Activated CD8-positive, alpha-beta T cell treated with anti-CD3 and anti-CD28 coated beads for 36 hours (primary cell): Measurements from ENCODE around the gene GPR4. TPM values are rescaled to one million over a fixed set of nuclear protein-coding genes. Genes with fewer than 3 reads are reported as not detected.
A peak's percentile ranks its signal among the peaks of the same experiment; 100 is the strongest.

Source experiments
- ATAC-seq: fragments of 200-7000 bp; cut with Tn5 transposase; one replicate; pipeline ENCODE4 v1.10.0; 2021; ENCODE audit warnings: mild to moderate bottlenecking, moderate library complexity
- CTCF ChIA-PET: fragments of 350-600 bp; sonication (Branson Sonifier 250); formaldehyde crosslinking; loops from one replicate; lab custom pipeline; 2021; ENCODE audit warnings: antibody characterized with exemption; lab: Charles Lee
- POLR2A ChIA-PET: fragments of 350-600 bp; sonication (Branson Sonifier 250); formaldehyde crosslinking; loops from one replicate; lab custom pipeline; 2021; ENCODE audit warnings: antibody characterized with exemption; lab: Charles Lee
- DNase-seq: peaks from one replicate; pipeline ENCODE4 v3.0.0-alpha.2; 2020
- H3K27ac Mint-ChIP-seq: one replicate; pipeline ENCODE4 v1.8.0; 2021; ENCODE audit warnings: mild to moderate bottlenecking, mixed read lengths
- H3K27me3 Mint-ChIP-seq: one replicate; pipeline ENCODE4 v1.8.0; 2021; ENCODE audit warnings: mixed read lengths
- H3K36me3 Mint-ChIP-seq: one replicate; pipeline ENCODE4 v1.8.0; 2021; ENCODE audit warnings: low read depth, mixed read lengths
- H3K4me1 Mint-ChIP-seq: one replicate; pipeline ENCODE4 v1.8.0; 2021; ENCODE audit warnings: low read depth, mixed read lengths
- H3K4me3 Mint-ChIP-seq: one replicate; pipeline ENCODE4 v1.8.0; 2021; ENCODE audit warnings: mild to moderate bottlenecking, moderate library complexity, mixed read lengths
- H3K9me3 Mint-ChIP-seq: one replicate; pipeline ENCODE4 v1.8.0; 2021; ENCODE audit warnings: mixed read lengths
- CTCF ChIP-seq: fragments of 200-600 bp; IDR thresholded peaks from one replicate; pipeline ENCODE4 v1.8.0; 2022; ENCODE audit warnings: antibody characterized with exemption, mild to moderate bottlenecking
- intact Hi-C: fragments of 100-400 bp; cut with micrococcal nuclease; formaldehyde crosslinking; loops from one replicate; pipeline ENCODE4 v1.10.0; 2022
- total RNA-seq, 2 experiments: library from RNA; stranded (reverse); gene quantifications; one replicate each; pipeline ENCODE4 v1.2.3, GENCODE V29; 2021

GPR4 gene
- total RNA-seq, 2 experiments from 2014 or later = not detected

- DNase-seq (peak; percentile 47), ATAC-seq (peak; percentile 69)
- TF ChIP-seq CTCF = peak; percentile 97
- intact Hi-C loops = no loop called here
- Mint-ChIP-seq H3K36me3 (peaks cover 28% of the 10 kb centered on the region), H3K27ac (peak overlapping the region; percentile 85), H3K9me3 (peaks cover 7% of the 10 kb centered on the region), H3K4me3 (no peak overlapping the region), H3K27me3 (peaks cover 9% of the 10 kb centered on the region), H3K4me1 (peaks cover 17% of the 10 kb centered on the region)
- CTCF ChIA-PET = interaction anchor here (0.6 to 4.4 kb wide), 5 partner anchors 9 to 168 kb away, joined by 3 to 22 read pairs (median 4); partner anchors contain the start of gene EML2
- POLR2A ChIA-PET = interaction anchor here (0.7 to 1.5 kb wide), 2 partner anchors 22 to 35 kb away, joined by 3 to 4 read pairs; partner anchors contain the start of gene OPA3
These were observed 5.3 kb upstream of the GPR4 start for GRCh38 chr19:45607071-45608029.

GRCh38 chr19:45601115-45601514, 897 bp downstream of the GPR4 start:
- DNase-seq (no peak), ATAC-seq (no peak)
- POLR2A ChIA-PET = interaction anchor here (0.5 to 1.0 kb wide), 3 partner anchors 16 to 248 kb away, joined by 3 read pairs; no protein-coding TSS in a partner anchor
- Mint-ChIP-seq H3K4me1 (peaks cover 24% of the 10 kb centered on the region), H3K9me3 (no peaks in the 10 kb centered on the region), H3K36me3 (no peaks in the 10 kb centered on the region), H3K27me3 (peaks cover 64% of the 10 kb centered on the region), H3K4me3 (no peak overlapping the region), H3K27ac (no peak overlapping the region)
- intact Hi-C loops = no loop called here
- no peak for TF ChIP-seq CTCF
- CTCF ChIA-PET = no interaction called here

GRCh38 chr19:45600340-45600885, 1.6 kb downstream of the GPR4 start:
- H3K4me1 Mint-ChIP-seq = peaks cover 24% of the 10 kb centered on the region
- no peak overlapping the region for H3K27ac Mint-ChIP-seq
- H3K4me3 Mint-ChIP-seq = no peak overlapping the region
- intact Hi-C loops = no loop called here
- ChIA-PET POLR2A (interaction anchor here (1.0 kb wide), 2 partner anchors 15 to 25 kb away, joined by 3 read pairs; no protein-coding TSS in a partner anchor), CTCF (no interaction called here)
- H3K36me3 Mint-ChIP-seq = no peaks in the 10 kb centered on the region
- no peak for TF ChIP-seq CTCF
- ATAC-seq = no peak
- no peaks in the 10 kb centered on the region for H3K9me3 Mint-ChIP-seq
- H3K27me3 Mint-ChIP-seq = peaks cover 65% of the 10 kb centered on the region
- no peak for DNase-seq

GRCh38 chr19:45599286-45599685, 2.7 kb downstream of the GPR4 start:
- intact Hi-C loops = loop anchor here (5.0 kb wide), 1 partner anchor 43 kb away; no protein-coding TSS in a partner anchor
- TF ChIP-seq CTCF = no peak
- CTCF ChIA-PET = interaction anchor here (1.6 kb wide), 1 partner anchor 41 kb away, joined by 5 read pairs; no protein-coding TSS in a partner anchor
- no peak for DNase-seq
- peaks cover 70% of the 10 kb centered on the region for H3K27me3 Mint-ChIP-seq
- H3K27ac Mint-ChIP-seq = no peak overlapping the region
- POLR2A ChIA-PET = interaction anchor here (0.6 to 1.1 kb wide), 4 partner anchors 13 to 438 kb away, joined by 3 to 5 read pairs (median 4); no protein-coding TSS in a partner anchor
- H3K4me3 Mint-ChIP-seq = no peak overlapping the region
- H3K36me3 Mint-ChIP-seq = no peaks in the 10 kb centered on the region
- H3K4me1 Mint-ChIP-seq = peaks cover 24% of the 10 kb centered on the region
- no peaks in the 10 kb centered on the region for H3K9me3 Mint-ChIP-seq
- no peak for ATAC-seq
